Measurements from ENCODE around the gene PROCR. TPM values are rescaled to one million over a fixed set of nuclear protein-coding genes. Genes with fewer than 3 reads are reported as not detected.

Gene PROCR
- polyA plus RNA-seq, 3 donors = 0.43 to 1.1 (median 0.90) TPM

DNA sequence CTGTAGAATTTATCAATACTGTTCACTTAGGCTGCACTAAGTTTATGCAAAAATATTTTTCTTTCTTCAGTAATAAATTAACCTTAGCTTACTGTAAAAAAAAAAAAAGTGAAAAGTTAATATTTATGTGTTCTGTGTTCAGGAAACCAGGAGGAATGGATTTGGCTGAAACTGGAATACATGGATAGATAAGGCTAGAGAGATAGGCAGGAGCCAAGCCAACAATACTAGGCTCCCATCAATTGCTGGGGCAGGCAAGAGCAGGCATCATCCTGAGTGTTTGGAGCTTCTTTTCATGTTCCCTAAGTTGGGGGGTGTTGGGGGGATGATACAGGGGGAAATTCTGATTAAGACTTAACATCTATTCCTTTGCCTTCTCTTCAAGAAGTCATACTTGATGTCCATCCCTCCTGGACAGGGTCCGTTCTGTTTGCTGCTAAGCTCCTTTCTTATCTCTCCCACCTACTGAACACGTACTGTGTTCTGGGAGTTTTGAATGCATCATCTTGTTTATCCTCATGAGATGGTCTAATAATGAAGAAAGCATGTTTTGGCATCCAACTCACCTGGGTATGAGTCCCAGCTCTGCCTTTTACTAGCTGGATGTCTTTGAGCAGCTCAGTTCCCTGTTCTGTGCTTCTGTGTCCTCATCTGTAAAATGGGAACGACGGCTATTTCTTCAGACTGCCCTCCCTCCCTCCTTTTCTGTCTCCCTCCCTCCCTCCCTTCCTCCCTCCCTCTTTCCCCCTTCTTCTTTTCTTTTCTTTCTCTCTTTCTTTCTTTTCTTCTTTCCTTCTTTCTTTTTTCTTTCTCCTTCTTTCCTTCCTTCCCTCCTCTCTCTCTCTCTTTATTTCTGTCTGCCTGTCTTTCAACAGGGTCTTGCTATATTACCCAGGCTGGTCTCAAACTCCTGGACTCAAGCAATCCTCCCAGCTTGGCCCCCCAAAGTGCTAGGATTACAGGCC is 6.4 kb upstream of the PROCR start:
- intact Hi-C loops (cut with micrococcal nuclease) = no loop called here
- H3K9me3 Mint-ChIP-seq = peaks cover 0 to 7% (median 2%) of the 10 kb centered on the region in 7 donors
- no peak for DNase-seq
- Histone ChIP-seq H3K36me3 (replicated peaks in 1 of 2; ENCODE audit: control insufficient read depth in 1 of 2, insufficient read depth in 2 of 2, low read length in 2 of 2) (no peaks in the 10 kb centered on the region), H3K4me1 (ENCODE audit: control insufficient read depth in 1 of 2, insufficient read depth in 2 of 2, low read length in 2 of 2) (peaks cover 3 to 6% of the 10 kb centered on the region in 2 donors), H3K4me3 (replicated peaks in 1 of 3; ENCODE audit: low read depth in 2 of 3, low read length in 3 of 3) (no peak overlapping the region), H3K9ac (ENCODE audit: insufficient read depth, low read length, poor library complexity, severe bottlenecking) (no peak overlapping the region), H3K27ac (ENCODE audit: low read depth in 1 of 2, low read length in 2 of 2) (no peak overlapping the region), H3K79me2 (ENCODE audit: insufficient read depth, low read length) (no peaks in the 10 kb centered on the region), H3K4me2 (replicated peaks; ENCODE audit: extremely low read depth, low read length, poor library complexity, severe bottlenecking) (no peak overlapping the region), H2AFZ (ENCODE audit: insufficient read depth, low read depth, low read length, poor library complexity, severe bottlenecking) (no peak overlapping the region), H3K27me3 (ENCODE audit: control insufficient read depth in 2 of 2, insufficient read depth in 2 of 2, low read length in 2 of 2) (no peaks in the 10 kb centered on the region), H4K20me1 (ENCODE audit: insufficient read depth, low read length) (no peaks in the 10 kb centered on the region), H3K9me3 (replicated peaks in 1 of 2; ENCODE audit: control insufficient read depth in 1 of 2, insufficient read depth in 1 of 2, low read length in 2 of 2) (no peaks in the 10 kb centered on the region)
- TF ChIP-seq, protein P1, sequence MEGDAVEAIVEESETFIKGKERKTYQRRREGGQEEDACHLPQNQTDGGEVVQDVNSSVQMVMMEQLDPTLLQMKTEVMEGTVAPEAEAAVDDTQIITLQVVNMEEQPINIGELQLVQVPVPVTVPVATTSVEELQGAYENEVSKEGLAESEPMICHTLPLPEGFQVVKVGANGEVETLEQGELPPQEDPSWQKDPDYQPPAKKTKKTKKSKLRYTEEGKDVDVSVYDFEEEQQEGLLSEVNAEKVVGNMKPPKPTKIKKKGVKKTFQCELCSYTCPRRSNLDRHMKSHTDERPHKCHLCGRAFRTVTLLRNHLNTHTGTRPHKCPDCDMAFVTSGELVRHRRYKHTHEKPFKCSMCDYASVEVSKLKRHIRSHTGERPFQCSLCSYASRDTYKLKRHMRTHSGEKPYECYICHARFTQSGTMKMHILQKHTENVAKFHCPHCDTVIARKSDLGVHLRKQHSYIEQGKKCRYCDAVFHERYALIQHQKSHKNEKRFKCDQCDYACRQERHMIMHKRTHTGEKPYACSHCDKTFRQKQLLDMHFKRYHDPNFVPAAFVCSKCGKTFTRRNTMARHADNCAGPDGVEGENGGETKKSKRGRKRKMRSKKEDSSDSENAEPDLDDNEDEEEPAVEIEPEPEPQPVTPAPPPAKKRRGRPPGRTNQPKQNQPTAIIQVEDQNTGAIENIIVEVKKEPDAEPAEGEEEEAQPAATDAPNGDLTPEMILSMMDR (IDR thresholded peaks at IDR 0.05) = no peak
- peaks cover 0 to 5% (median 0%) of the 10 kb centered on the region in 3 donors for H3K27me3 Mint-ChIP-seq (ENCODE audit: low read depth in 3 of 3)
- H3K4me3 Mint-ChIP-seq = no peak overlapping the region
- H3K4me1 Mint-ChIP-seq = peaks cover 11% of the 10 kb centered on the region
- H3K36me3 Mint-ChIP-seq = no peaks in the 10 kb centered on the region
- 44% methylated on average over 2 of the region's 4 CpGs for WGBS (ENCODE audit: insufficient coverage)
- no peak overlapping the region for H3K27ac Mint-ChIP-seq

DNA sequence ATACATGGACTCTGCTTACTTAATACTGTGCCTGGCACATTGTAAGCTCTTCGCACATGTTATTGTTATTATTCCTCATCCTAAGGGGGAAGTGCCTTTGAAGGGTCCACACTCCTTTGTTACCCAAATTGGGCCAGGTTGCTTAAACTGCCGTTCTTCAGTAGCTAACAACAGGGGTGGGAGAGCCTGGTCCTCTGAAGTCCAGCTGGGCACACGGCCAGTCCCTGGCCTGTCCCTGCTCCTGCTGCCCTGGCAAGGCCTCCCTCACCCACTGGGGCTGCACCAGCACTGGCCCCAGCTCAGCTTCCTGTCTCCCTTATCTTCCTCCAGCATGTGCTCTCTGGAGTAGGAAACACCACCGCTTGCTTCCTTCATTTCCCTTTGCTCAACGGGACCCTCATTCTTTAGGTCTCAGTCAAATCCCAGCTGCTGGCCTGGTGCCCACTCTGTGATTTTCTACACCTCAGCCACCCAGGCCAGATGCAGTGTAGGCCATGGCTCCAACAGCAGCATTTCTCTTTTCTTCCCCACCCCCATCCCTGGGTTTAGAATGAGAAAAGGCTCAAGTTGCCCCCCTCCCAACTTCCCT is 5.5 kb upstream of the PROCR start:
- H3K4me1 ChIP-seq (ENCODE audit: control insufficient read depth in 1 of 2, insufficient read depth in 2 of 2, low read length in 2 of 2) = peaks cover 3 to 6% of the 10 kb centered on the region in 2 donors
- H3K27ac ChIP-seq (ENCODE audit: low read depth in 1 of 2, low read length in 2 of 2) = no peak overlapping the region
- Mint-ChIP-seq H3K4me1 (peaks cover 12% of the 10 kb centered on the region), H3K36me3 (no peaks in the 10 kb centered on the region), H3K27me3 (ENCODE audit: low read depth in 3 of 3) (peaks cover 0 to 5% (median 0%) of the 10 kb centered on the region in 3 donors), H3K27ac (peak overlapping the region in 1 of 7 donors; percentile 26), H3K9me3 (peaks cover 0 to 7% (median 2%) of the 10 kb centered on the region in 7 donors), H3K4me3 (no peak overlapping the region)
- 11% methylated on average over 4 of the region's 5 CpGs for WGBS (ENCODE audit: insufficient coverage)
- no peaks in the 10 kb centered on the region for H4K20me1 ChIP-seq (ENCODE audit: insufficient read depth, low read length)
- H2AFZ ChIP-seq (ENCODE audit: insufficient read depth, low read depth, low read length, poor library complexity, severe bottlenecking) = peak overlapping the region; percentile 6
- DNase-seq = no peak
- no peaks in the 10 kb centered on the region for H3K27me3 ChIP-seq (ENCODE audit: control insufficient read depth in 2 of 2, insufficient read depth in 2 of 2, low read length in 2 of 2)
- H3K9me3 ChIP-seq (replicated peaks in 1 of 2; ENCODE audit: control insufficient read depth in 1 of 2, insufficient read depth in 1 of 2, low read length in 2 of 2) = no peaks in the 10 kb centered on the region
- TF ChIP-seq, protein P1 (IDR thresholded peaks at IDR 0.05) = no peak
- intact Hi-C loops (cut with micrococcal nuclease) = no loop called here
- no peaks in the 10 kb centered on the region for H3K36me3 ChIP-seq (replicated peaks in 1 of 2; ENCODE audit: control insufficient read depth in 1 of 2, insufficient read depth in 2 of 2, low read length in 2 of 2)
- H3K4me2 ChIP-seq (replicated peaks; ENCODE audit: extremely low read depth, low read length, poor library complexity, severe bottlenecking) = no peak overlapping the region
- H3K79me2 ChIP-seq (ENCODE audit: insufficient read depth, low read length) = no peaks in the 10 kb centered on the region
- H3K9ac ChIP-seq (ENCODE audit: insufficient read depth, low read length, poor library complexity, severe bottlenecking) = no peak overlapping the region
- no peak overlapping the region for H3K4me3 ChIP-seq (replicated peaks in 1 of 3; ENCODE audit: low read depth in 2 of 3, low read length in 3 of 3)

Measured in CD14-positive monocyte (primary cell).